Stimulated activated CD8-positive, alpha-beta memory T cell treated with anti-CD3 and anti-CD28 coated beads, Interleukin-15, amount 100 ng/mL, for 48 hours (primary cell): ENCODE results near the gene UBAC1.
"Not testable (repeated sequence)": the region's sequence is repeated elsewhere in the genome, so short reads cannot be mapped to it uniquely, and the experiment has no call there.

Experiments used
- DNase-seq, 2 donors: peaks; one replicate each; pipeline ENCODE4 v3.0.0-alpha.2; 2020; ENCODE audit warnings: low read depth in 2 of 2

UBAC1 gene

DNA sequence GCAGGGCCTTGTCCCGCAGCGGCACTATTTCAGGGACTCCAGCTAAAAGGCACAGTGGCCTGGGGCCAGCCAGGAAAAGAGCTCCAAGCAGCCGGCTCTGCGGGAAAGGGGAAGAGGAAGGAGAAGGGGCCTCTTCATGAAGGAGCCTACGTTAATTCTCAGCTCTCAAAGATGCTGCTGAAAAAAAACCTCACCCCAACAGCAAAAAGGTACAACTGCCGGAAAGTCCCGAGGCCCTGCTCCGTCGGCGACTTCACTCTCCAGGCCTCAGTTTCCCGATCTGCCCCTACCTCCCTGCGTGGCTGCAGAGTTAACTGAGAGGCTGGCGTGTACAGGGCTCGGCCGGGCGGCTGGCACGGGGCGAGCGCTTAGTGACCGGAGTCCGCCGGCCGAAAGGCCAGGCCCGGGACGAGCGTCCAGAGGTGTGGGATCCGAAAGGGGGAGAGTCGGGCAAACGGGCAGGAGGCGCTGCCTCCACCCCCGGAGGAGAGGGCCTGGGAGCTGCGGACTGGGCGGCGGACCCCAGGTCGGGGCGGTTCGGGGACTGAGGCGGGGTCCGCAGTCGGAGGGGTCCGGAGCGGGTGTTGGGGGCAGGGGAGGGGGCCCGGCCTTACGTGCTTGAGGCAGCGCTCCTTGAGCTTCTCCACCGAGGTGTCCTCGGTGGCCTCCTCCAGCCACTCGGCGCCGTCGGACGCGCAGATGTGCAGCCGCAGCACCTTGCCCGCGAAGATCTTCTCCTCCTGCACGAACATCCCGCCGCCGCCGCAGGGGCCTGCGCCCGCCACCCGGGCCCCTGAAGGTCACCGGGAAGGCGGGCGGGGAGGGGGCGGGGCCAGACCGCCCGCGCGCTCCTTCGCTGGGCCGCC lies 529 bp downstream of the UBAC1 start:
- no peak for DNase-seq

DNA sequence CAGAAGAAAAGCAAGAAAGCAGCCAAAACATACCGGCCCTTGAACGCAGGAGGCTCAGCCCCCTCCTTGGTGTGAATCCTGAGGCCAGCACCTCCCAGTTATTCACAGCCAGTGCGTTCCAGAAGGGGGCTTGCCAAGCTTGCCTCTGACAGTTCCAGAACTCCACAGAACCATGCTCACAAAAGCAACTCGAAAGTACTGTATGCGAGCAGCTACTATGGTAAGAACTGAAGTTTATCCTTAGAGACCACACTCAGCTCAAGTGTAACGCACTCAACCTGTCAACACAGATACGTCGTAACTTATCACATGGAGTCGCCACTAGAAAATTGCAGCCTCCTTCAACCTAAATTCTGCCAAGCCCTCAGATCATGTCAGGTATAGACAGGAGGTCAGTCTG lies 1.4 kb downstream of the UBAC1 start:
- DNase-seq, result no peak

GRCh38 chr9:135958485-135958884 lies 2.7 kb downstream of the UBAC1 start:
- no peak for DNase-seq

- DNase-seq, result no peak
Observed at GRCh38 chr9:135957431-135957830, 3.7 kb downstream of the UBAC1 start.

GRCh38 chr9:135956802-135957174 lies 4.4 kb downstream of the UBAC1 start:
- DNase-seq, result no peak

DNA sequence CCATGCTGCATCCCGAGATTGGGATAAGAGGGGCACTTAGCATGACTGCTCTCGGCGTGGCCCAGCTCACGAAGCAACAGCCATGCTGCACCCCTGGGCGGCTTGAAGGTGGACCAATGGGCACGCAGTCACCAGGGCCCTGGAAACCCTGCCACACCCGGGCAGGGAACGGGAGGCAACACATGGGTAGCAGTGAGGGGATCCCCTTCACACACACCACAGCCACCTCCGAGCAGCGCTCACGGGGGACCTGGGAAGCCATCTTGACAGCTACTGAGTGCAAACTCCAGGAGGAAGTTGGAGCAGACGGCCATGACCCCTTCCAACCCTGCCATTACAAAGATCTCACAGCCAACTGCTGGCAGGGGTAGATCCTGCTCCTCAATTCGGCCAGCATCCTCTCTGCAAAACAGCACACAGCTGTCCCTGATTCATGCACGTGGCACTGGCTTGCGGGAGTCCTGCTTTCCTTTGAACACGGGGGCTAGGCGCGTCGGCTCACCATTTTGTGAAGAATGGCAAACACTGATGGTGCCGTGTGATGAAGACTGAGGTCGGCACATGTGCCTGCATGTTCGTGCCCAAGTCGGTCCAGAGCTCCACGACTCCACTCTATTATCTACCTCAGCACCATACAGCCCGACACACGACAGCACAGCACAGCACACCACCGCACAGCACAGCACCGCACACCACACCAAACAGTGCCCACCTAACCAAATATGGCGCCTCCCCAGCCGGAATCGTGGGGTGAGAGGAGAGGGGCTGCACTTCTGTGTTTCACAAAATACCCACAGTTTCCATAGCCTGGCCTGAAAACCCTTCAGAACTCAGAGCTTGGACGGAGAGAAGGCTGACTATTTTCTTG lies 5.0 kb downstream of the UBAC1 start:
- DNase-seq, result no peak

- no peak for DNase-seq
Observed at GRCh38 chr9:135952664-135953206, 8.4 kb downstream of the UBAC1 start.

GRCh38 chr9:135951889-135952663 lies 9.1 kb downstream of the UBAC1 start:
- DNase-seq, result no peak

GRCh38 chr9:135951310-135951709 lies 9.9 kb downstream of the UBAC1 start:
- not testable (repeated sequence) for DNase-seq

DNA sequence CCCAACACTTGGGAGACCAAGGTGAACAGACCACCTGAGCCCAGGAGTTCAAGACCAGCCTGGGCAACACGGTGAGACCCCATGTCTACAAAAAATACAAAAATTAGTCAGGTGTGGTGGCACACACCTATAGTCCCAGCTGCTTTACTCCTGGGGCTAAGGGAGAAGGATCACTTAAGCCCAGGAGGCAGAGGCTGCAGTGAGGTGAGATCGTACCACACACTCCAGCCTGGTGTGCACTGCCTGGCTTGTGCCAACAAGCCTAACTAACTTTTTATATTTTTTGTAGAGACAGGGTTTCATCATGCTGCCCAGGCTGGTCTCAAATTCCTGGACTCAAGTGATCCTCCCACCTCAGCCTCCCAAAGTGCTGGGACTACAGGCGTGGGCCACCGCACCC lies 10.3 kb downstream of the UBAC1 start:
- DNase-seq, result not testable (repeated sequence)

DNA sequence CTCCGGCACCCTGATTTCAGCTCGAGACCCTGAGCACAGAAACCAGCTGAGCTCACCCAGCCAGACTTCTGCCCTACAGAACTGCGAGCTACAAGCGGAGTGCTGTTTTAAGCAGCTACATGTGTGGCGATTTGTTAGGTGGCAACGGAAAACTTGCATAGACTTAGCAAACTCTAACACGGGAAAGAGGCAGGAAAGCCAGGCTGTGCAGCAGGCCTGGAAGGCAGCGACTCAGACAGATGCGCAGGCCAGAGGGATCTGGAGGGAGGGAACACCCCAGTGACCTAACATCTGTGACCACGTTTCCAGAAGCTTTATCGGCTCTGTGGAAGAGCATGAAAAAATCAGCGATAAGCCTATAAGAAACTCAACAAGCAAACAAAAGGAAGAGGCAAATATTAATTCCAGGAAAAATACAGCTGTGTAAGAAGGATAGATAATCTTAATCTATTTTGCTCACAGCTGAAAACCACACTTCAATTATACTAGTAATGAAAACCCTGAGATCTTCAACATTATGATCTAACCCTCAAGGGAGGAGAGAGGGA lies 11.0 kb downstream of the UBAC1 start:
- DNase-seq, result no peak

- no peak for DNase-seq
Observed at GRCh38 chr9:135949501-135950134, 11.6 kb downstream of the UBAC1 start.

GRCh38 chr9:135948968-135949367 lies 12.2 kb downstream of the UBAC1 start:
- DNase-seq, result no peak

- no peak for DNase-seq
Observed at GRCh38 chr9:135948446-135948845, 12.7 kb downstream of the UBAC1 start.

GRCh38 chr9:135947582-135947981 lies 13.6 kb downstream of the UBAC1 start:
- no peak for DNase-seq

DNA sequence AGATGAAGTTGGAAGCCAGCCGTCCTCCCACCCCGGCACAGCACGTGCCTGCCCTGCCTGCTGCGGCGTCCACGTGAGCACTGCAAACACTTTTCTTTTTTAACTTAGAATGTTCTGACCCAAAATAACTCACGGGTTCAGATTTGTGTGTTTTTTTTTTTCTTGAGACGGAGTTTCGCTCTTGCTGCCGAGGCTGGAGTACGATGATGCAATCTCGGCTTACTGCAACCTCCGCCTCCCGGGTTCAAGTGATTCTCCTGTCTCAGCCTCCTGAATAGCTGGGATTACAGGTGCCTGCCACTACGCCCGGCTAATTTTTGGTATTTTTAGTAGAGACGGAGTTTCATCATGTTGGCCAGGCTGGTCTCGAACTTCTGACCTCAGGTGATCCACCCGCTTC lies 14.1 kb downstream of the UBAC1 start:
- not testable (repeated sequence) for DNase-seq

GRCh38 chr9:135946392-135946994 lies 14.7 kb downstream of the UBAC1 start:
- DNase-seq, result no peak

DNA sequence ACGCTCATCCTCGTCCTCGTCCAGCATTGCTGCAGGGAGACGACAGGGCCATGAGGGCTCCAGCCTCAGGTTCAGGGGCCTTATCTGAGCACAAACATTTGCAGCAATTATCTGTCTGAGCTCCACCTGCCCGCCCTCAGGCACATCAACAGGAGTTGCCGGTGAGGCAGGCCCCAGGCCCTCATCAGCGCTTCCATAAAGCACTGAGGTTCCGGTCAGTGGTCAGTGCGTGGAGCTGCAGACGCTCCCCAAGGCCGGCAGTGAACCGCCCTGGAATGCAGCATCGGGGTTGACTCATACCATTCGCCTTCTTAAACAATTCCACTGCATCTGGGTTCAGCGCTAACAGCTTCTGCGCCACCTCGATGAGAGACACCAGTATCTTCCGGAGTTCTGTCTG lies 15.2 kb downstream of the UBAC1 start:
- no peak for DNase-seq

DNA sequence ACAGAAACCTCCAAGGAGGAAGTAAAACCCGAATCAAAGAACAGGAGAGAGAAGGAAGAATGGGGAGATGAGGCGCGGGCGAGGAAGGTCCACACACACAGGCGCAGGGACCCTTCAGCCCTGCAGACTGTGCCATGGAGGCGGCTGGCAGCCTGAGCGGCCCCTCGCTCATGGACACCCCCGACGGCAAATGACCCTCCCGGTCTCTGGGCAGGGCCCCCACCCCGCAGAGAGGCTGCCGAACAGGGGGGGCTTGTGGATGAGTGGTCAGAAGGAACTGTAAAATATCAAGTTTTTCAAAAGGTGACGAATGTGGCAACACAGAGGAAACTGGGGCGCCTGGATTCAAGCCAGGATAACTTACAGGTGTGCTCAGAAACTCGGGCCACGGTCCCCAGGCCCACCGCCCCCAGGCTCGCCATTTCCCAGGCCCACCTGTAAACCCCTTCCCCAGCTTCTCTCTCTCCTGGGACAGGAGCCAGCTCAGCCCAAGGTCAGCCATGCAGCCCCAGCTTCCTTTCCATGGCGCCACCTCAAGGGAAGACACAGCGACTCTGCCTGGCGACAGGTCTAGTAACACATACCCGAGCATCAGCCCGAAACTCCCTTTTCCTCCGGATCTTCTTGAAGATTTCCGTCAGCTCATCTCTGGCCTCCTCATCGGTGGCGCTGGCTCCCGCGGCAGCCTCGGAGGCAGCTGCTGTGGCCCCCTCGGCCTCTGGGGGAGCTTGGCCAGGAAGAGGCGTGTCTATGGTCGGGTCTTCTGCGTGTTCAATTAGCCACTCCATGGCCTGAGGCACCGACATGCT lies 16.5 kb downstream of the UBAC1 start:
- no peak for DNase-seq

DNA sequence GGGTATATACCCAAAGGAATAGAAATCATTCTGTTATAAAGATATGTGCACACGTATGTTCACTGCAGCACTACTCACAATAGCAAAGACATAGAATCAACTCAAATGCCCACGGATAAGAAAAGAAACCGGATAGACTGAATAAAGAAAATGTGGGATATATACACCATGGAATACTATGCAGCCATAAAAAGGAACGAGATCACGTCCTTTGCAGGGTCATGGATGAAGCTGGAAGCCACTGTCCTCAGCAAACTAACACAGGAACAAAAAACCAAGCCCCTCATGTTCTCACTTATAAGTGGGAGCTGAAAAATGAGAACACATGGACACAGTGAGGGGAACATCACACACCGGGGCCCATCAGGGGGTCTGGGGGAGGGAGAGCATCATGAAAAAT lies 17.6 kb downstream of the UBAC1 start:
- not testable (repeated sequence) for DNase-seq
